Body of pancreas (tissue), 4 donors: ENCODE data around the gene CCDC148. TPM values are rescaled to one million over a fixed set of nuclear protein-coding genes. Genes with fewer than 3 reads are reported as not detected.

Experiments used
- ATAC-seq: fragments of 150-250 bp; one replicate; pipeline ENCODE4 v1.9.1; 2016
- DNase-seq, 4 donors: peaks; one replicate each; pipeline ENCODE4 v3.0.0-alpha.2; 2019
- H3K27ac ChIP-seq, 4 donors: fragments of 200-600 bp; sonication (generic); 1 replicate in 3 of 4; 2 replicates in 1 of 4; pipeline versions ENCODE4 v1.5.1 to v1.6.1; 2016 to 2019; ENCODE audit warnings: mild to moderate bottlenecking in 1 of 4, mixed read lengths in 1 of 4, moderate library complexity in 1 of 4
- H3K27me3 ChIP-seq, 2 donors: fragments of 200-600 bp; sonication (generic); one replicate each; pipeline ENCODE4 v1.6.0; 2016; ENCODE audit warnings: mild to moderate bottlenecking in 1 of 2
- H3K36me3 ChIP-seq, 2 donors: fragments of 200-600 bp; sonication (generic); replicated peaks in 1 of 2; 2 replicates each; pipeline ENCODE4 v1.5.1; 2016; ENCODE audit warnings: low read depth in 2 of 2; ENCODE audit not compliant: insufficient read depth in 1 of 2
- H3K4me1 ChIP-seq: fragments of 200-600 bp; sonication (generic); one replicate; pipeline ENCODE4 v1.6.0; 2016
- H3K4me3 ChIP-seq, 2 donors: fragments of 200-600 bp; sonication (generic); 1 replicate in 1 of 2; 2 replicates in 1 of 2; pipeline ENCODE4 v1.5.1; 2016 to 2019
- H3K9me3 ChIP-seq, 3 donors: fragments of 200-600 bp; sonication (generic); 1 replicate in 2 of 3; 2 replicates in 1 of 3; pipeline ENCODE4 v1.5.1; 2016
- POLR2A ChIP-seq, 3 donors: fragments of 450-650 bp; IDR thresholded peaks; one replicate each; pipeline ENCODE4 v1.6.1; 2016; ENCODE audit warnings: antibody characterized with exemption in 3 of 3, mild to moderate bottlenecking in 2 of 3
- WGBS, 2 donors: methylation state at CpG; one replicate each; pipeline ENCODE4 v1.1.5; 2017; 5-methylcytosine and 5-hydroxymethylcytosine counted together
- intact Hi-C: fragments of 100-400 bp; cut with DNase I; formaldehyde crosslinking; loops from one replicate; pipeline ENCODE4 v1.15.1; 2023
- total RNA-seq, 2 donors: library from RNA; depleted of rRNA; stranded (reverse); fragments of >200 nt; gene quantifications; one replicate each; pipeline ENCODE4 v1.1.0, GENCODE V29; 2016
- TF ChIP-seq, protein P1 (sequence below), 7 experiments: fragments of 450-650 bp in 4 of 7; fragments of 200-600 bp in 3 of 7; sonication (generic) in 3 of 7; IDR thresholded peaks; one replicate each; pipeline ENCODE4 v1.5.1; 2016 to 2019; ENCODE audit warnings: antibody characterized with exemption in 7 of 7

Gene CCDC148
- total RNA-seq, 2 donors from 2014 or later = 0.66 to 0.78 TPM

DNA sequence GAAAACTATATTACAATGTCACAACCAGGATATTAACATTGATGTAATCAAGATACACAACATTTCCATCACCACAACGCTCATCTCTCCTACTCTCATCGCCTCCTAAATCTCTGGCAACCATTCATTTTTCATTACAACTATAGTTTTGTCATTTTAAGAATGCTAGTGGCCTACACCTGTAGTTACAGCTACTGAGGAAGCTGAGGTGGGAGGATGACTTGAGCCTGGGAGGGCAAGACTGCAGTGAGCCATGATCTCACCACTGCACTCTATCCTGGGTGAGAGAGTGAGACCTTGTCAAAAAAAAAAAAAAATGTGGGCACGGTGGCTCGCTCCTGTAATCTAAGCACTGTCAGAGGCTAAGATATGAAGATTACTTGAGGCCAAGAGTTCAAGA lies 10.7 kb upstream of the CCDC148 start:
- no peaks in the 10 kb centered on the region for H3K4me1 ChIP-seq
- H3K27me3 ChIP-seq = no peaks in the 10 kb centered on the region
- H3K9me3 ChIP-seq = no peaks in the 10 kb centered on the region
- no peaks in the 10 kb centered on the region for H3K36me3 ChIP-seq
- TF ChIP-seq POLR2A (IDR thresholded peaks at IDR 0.05) = no peak
- TF ChIP-seq, protein P1, sequence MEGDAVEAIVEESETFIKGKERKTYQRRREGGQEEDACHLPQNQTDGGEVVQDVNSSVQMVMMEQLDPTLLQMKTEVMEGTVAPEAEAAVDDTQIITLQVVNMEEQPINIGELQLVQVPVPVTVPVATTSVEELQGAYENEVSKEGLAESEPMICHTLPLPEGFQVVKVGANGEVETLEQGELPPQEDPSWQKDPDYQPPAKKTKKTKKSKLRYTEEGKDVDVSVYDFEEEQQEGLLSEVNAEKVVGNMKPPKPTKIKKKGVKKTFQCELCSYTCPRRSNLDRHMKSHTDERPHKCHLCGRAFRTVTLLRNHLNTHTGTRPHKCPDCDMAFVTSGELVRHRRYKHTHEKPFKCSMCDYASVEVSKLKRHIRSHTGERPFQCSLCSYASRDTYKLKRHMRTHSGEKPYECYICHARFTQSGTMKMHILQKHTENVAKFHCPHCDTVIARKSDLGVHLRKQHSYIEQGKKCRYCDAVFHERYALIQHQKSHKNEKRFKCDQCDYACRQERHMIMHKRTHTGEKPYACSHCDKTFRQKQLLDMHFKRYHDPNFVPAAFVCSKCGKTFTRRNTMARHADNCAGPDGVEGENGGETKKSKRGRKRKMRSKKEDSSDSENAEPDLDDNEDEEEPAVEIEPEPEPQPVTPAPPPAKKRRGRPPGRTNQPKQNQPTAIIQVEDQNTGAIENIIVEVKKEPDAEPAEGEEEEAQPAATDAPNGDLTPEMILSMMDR (IDR thresholded peaks at IDR 0.05) = no peak
- no peak for ATAC-seq
- H3K27ac ChIP-seq = no peak overlapping the region
- intact Hi-C loops = no loop called here
- DNase-seq = no peak
- 80 to 89% methylated on average over 4 of the region's 4 CpGs for WGBS, 2 donors
- no peak overlapping the region for H3K4me3 ChIP-seq

GRCh38 chr2:158464426-158465281 lies 8.1 kb upstream of the CCDC148 start:
- Histone ChIP-seq H3K4me3 (no peak overlapping the region), H3K4me1 (peaks cover 6% of the 10 kb centered on the region), H3K36me3 (no peaks in the 10 kb centered on the region), H3K27me3 (no peaks in the 10 kb centered on the region), H3K9me3 (no peaks in the 10 kb centered on the region), H3K27ac (no peak overlapping the region)
- DNase-seq (no peak), ATAC-seq (no peak)
- TF ChIP-seq, protein P1 (IDR thresholded peaks at IDR 0.05) = peak in 5 of 7 experiments; percentile 19 to 43 (median 35)
- TF ChIP-seq POLR2A (IDR thresholded peaks at IDR 0.05) = no peak
- intact Hi-C loops = no loop called here
- WGBS, 2 donors = 74 to 78% methylated on average over 4 of the region's 4 CpGs

GRCh38 chr2:158463496-158464095 lies 7.0 kb upstream of the CCDC148 start:
- Histone ChIP-seq H3K27ac (no peak overlapping the region), H3K9me3 (no peaks in the 10 kb centered on the region), H3K27me3 (no peaks in the 10 kb centered on the region), H3K36me3 (no peaks in the 10 kb centered on the region), H3K4me3 (no peak overlapping the region), H3K4me1 (peaks cover 11% of the 10 kb centered on the region)
- TF ChIP-seq, protein P1 (IDR thresholded peaks at IDR 0.05) = no peak
- TF ChIP-seq POLR2A (IDR thresholded peaks at IDR 0.05) = no peak
- no peak for DNase-seq
- no peak for ATAC-seq
- intact Hi-C loops = no loop called here
- WGBS, 2 donors = 86 to 96% methylated on average over 6 of the region's 6 CpGs

DNA sequence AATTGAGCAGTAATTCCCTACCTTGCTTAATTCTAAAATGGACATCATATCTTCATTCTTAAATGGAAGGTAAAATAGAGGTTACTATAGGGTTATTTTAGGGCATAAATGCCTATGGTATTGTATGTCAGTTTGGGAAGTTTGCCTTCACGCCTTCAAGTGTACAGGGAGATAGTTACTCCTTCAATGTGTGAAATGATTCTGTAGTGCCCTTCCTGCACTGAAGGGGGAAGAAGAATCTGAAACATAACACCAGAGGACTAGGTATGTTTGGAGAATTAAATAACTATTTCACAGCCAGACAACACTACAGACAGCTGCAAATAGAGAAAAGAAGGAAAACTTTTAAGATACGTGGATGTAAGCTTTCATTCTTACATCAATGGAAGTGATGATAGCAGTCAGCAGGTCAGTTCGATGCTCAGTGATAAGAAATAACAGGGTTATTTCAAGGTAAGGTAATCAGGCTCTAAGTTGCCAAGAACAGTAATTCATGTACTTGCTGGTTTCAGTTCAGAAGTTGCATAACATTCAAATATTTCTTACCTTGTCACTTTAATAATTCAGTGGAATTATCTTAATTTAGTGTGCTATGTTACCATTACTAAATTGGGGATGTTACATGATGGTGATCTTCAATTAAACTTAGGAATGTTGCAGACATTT lies 4.2 kb upstream of the CCDC148 start:
- WGBS, 2 donors = 41 to 43% methylated on average over 3 of the region's 3 CpGs
- TF ChIP-seq POLR2A (IDR thresholded peaks at IDR 0.05) = no peak
- TF ChIP-seq, protein P1 (IDR thresholded peaks at IDR 0.05) = peak in 1 of 7 experiments; percentile 12
- DNase-seq (no peak), ATAC-seq (no peak)
- no peaks in the 10 kb centered on the region for H3K9me3 ChIP-seq
- H3K36me3 ChIP-seq = no peaks in the 10 kb centered on the region
- H3K4me1 ChIP-seq = peaks cover 21% of the 10 kb centered on the region
- H3K4me3 ChIP-seq = no peak overlapping the region
- peak overlapping the region in 1 of 4 donors; percentile 3 for H3K27ac ChIP-seq
- H3K27me3 ChIP-seq = no peaks in the 10 kb centered on the region
- intact Hi-C loops = no loop called here
